Ishikawa (cell line): ENCODE measurements around the gene ERG.

Source experiments
- CEBPB ChIP-seq: IDR thresholded peaks from 2 replicates; pipeline ENCODE4 v1.6.1; 2012
- CREB1 ChIP-seq: IDR thresholded peaks from 2 replicates; pipeline ENCODE4 v1.6.1; 2012; ENCODE audit warnings: low read depth
- EGR1 ChIP-seq: IDR thresholded peaks from 2 replicates; pipeline ENCODE4 v1.6.1; 2012
- EP300 ChIP-seq: IDR thresholded peaks from 2 replicates; pipeline ENCODE4 v1.6.1; 2012; ENCODE audit warnings: borderline replicate concordance
- FOXM1 ChIP-seq: IDR thresholded peaks from 2 replicates; pipeline ENCODE4 v1.6.1; 2012; ENCODE audit warnings: low read depth, borderline replicate concordance
- MAX ChIP-seq: IDR thresholded peaks from 2 replicates; pipeline ENCODE4 v1.6.1; 2012
- NFIC ChIP-seq: IDR thresholded peaks from 2 replicates; pipeline ENCODE4 v1.6.1; 2012
- RAD21 ChIP-seq: IDR thresholded peaks from 2 replicates; pipeline ENCODE4 v1.6.1; 2012; ENCODE audit warnings: low read depth
- TAF1 ChIP-seq: IDR thresholded peaks from 2 replicates; pipeline ENCODE4 v1.6.1; 2012; ENCODE audit warnings: low read depth, mild to moderate bottlenecking
- TCF12 ChIP-seq: IDR thresholded peaks from 2 replicates; pipeline ENCODE4 v1.6.1; 2012; ENCODE audit warnings: low read depth
- TEAD4 ChIP-seq: IDR thresholded peaks from 2 replicates; pipeline ENCODE4 v1.6.1; 2012
- YY1 ChIP-seq: IDR thresholded peaks from 2 replicates; pipeline ENCODE4 v1.6.1; 2012; ENCODE audit warnings: low read depth
- ZBTB7A ChIP-seq: IDR thresholded peaks from 2 replicates; pipeline ENCODE4 v1.6.1; 2012; ENCODE audit warnings: low read depth
- TF ChIP-seq, protein P1 (sequence below): IDR thresholded peaks from 2 replicates; pipeline ENCODE4 v1.6.1; 2012; ENCODE audit warnings: low read depth, mild to moderate bottlenecking

GRCh38 chr21:38383411-38384237, 114.7 kb downstream of the ERG start:
- TF ChIP-seq TCF12 (no peak), YY1 (no peak), RAD21 (no peak), CREB1 (no peak), EP300 (no peak), TAF1 (no peak), MAX (no peak), CEBPB (no peak), ZBTB7A (no peak), EGR1 (no peak), FOXM1 (no peak), TEAD4 (no peak), NFIC (no peak)
- TF ChIP-seq, protein P1, sequence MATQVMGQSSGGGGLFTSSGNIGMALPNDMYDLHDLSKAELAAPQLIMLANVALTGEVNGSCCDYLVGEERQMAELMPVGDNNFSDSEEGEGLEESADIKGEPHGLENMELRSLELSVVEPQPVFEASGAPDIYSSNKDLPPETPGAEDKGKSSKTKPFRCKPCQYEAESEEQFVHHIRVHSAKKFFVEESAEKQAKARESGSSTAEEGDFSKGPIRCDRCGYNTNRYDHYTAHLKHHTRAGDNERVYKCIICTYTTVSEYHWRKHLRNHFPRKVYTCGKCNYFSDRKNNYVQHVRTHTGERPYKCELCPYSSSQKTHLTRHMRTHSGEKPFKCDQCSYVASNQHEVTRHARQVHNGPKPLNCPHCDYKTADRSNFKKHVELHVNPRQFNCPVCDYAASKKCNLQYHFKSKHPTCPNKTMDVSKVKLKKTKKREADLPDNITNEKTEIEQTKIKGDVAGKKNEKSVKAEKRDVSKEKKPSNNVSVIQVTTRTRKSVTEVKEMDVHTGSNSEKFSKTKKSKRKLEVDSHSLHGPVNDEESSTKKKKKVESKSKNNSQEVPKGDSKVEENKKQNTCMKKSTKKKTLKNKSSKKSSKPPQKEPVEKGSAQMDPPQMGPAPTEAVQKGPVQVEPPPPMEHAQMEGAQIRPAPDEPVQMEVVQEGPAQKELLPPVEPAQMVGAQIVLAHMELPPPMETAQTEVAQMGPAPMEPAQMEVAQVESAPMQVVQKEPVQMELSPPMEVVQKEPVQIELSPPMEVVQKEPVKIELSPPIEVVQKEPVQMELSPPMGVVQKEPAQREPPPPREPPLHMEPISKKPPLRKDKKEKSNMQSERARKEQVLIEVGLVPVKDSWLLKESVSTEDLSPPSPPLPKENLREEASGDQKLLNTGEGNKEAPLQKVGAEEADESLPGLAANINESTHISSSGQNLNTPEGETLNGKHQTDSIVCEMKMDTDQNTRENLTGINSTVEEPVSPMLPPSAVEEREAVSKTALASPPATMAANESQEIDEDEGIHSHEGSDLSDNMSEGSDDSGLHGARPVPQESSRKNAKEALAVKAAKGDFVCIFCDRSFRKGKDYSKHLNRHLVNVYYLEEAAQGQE: no peak
